ENCODE data around the gene RNF44. TPM values are rescaled to one million over a fixed set of nuclear protein-coding genes. Genes with fewer than 3 reads are reported as not detected.

RNF44 gene
- total RNA-seq, 1 donor from 2014 or later, result 28.2 TPM

- no peak for DNase-seq
- H3K36me3 ChIP-seq, result peaks cover 3% of the 10 kb centered on the region
- no peak overlapping the region for H3K4me3 ChIP-seq
- H3K27me3 ChIP-seq (ENCODE audit: low read depth), result no peaks in the 10 kb centered on the region
- no peak for TF ChIP-seq CTCF (IDR thresholded peaks at IDR 0.05; ENCODE audit: borderline replicate concordance)
- H3K27ac ChIP-seq (replicated peaks), result no peak overlapping the region
- intact Hi-C loops (cut with micrococcal nuclease), result no loop called here
- no peaks in the 10 kb centered on the region for H3K4me1 ChIP-seq
- no peaks in the 10 kb centered on the region for H3K9me3 ChIP-seq (replicated peaks)
Measured at GRCh38 chr5:176514244-176514950, 22.8 kb downstream of the RNF44 start.

GRCh38 chr5:176513788-176514187 is 23.4 kb downstream of the RNF44 start:
- intact Hi-C loops (cut with micrococcal nuclease), result no loop called here
- Histone ChIP-seq H3K36me3 (peaks cover 9% of the 10 kb centered on the region), H3K4me3 (no peak overlapping the region), H3K9me3 (replicated peaks) (no peaks in the 10 kb centered on the region), H3K4me1 (no peaks in the 10 kb centered on the region), H3K27ac (replicated peaks) (no peak overlapping the region), H3K27me3 (ENCODE audit: low read depth) (no peaks in the 10 kb centered on the region)
- TF ChIP-seq CTCF (IDR thresholded peaks at IDR 0.05; ENCODE audit: borderline replicate concordance), result no peak
- no peak for DNase-seq

GRCh38 chr5:176508603-176509002 is 28.6 kb downstream of the RNF44 start:
- no peak overlapping the region for H3K4me3 ChIP-seq
- H3K9me3 ChIP-seq (replicated peaks), result no peaks in the 10 kb centered on the region
- no peaks in the 10 kb centered on the region for H3K4me1 ChIP-seq
- H3K36me3 ChIP-seq, result peaks cover 60% of the 10 kb centered on the region
- no peak for DNase-seq
- no peak for TF ChIP-seq CTCF (IDR thresholded peaks at IDR 0.05; ENCODE audit: borderline replicate concordance)
- H3K27me3 ChIP-seq (ENCODE audit: low read depth), result no peaks in the 10 kb centered on the region
- no peak overlapping the region for H3K27ac ChIP-seq (replicated peaks)
- intact Hi-C loops (cut with micrococcal nuclease), result no loop called here

DNA sequence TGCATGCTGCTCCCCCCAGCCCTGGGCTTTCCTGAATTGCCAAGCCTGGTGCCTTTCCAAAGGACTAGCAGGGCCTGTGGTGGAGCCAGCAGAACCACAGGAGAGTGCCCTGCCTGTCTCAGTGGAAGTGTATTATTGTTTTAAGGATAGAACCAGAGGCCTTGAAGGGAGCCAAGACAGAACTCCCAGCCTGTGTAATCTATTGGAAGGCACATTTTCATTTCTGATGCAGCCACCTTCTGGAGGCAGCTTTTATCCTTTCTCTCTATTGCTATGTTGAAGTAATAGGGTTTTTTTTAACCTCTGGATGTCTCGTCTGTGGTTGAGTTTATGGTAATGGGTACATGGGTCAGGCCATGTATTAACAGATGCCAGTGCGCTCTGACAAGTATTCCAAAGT is 29.3 kb downstream of the RNF44 start:
- Histone ChIP-seq H3K27me3 (ENCODE audit: low read depth) (no peaks in the 10 kb centered on the region), H3K4me1 (no peaks in the 10 kb centered on the region), H3K9me3 (replicated peaks) (no peaks in the 10 kb centered on the region), H3K36me3 (peaks cover 67% of the 10 kb centered on the region), H3K4me3 (no peak overlapping the region), H3K27ac (replicated peaks) (no peak overlapping the region)
- DNase-seq, result no peak
- TF ChIP-seq CTCF (IDR thresholded peaks at IDR 0.05; ENCODE audit: borderline replicate concordance), result no peak
- intact Hi-C loops (cut with micrococcal nuclease), result no loop called here

DNA sequence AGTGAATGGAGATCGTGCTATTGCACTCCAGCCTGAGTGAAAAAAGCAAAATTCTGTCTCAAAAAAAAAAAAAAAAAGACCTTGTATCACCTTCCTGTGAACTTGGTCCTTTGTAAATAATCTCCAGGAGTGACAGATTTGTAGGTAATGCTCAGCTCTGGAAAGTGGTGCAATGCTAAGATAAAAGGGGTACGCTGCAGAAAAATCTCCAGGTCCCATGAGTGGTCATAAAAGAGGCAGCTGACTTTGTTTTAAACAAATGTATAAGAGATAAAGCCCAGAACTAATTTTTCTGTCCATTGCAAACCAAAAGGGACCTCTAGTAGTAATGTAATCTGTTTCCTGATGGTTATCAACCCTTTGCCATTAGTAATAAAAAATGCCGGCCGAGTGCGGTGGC is 33.7 kb downstream of the RNF44 start:
- DNase-seq, result no peak
- Histone ChIP-seq H3K27me3 (ENCODE audit: low read depth) (no peaks in the 10 kb centered on the region), H3K4me3 (no peak overlapping the region), H3K9me3 (replicated peaks) (no peaks in the 10 kb centered on the region), H3K36me3 (peaks cover 99% of the 10 kb centered on the region), H3K4me1 (no peaks in the 10 kb centered on the region), H3K27ac (replicated peaks) (no peak overlapping the region)
- intact Hi-C loops (cut with micrococcal nuclease), result no loop called here
- TF ChIP-seq CTCF (IDR thresholded peaks at IDR 0.05; ENCODE audit: borderline replicate concordance), result no peak
